HFF-Myc (cell line): Measurements from ENCODE around the gene CCNY.

ENCODE experiments used
- DNase-seq: peaks from one replicate; pipeline ENCODE4 v3.0.0-alpha.2; 2011; ENCODE audit warnings: low read depth; ENCODE audit errors: extremely low read depth
- H3K4me3 ChIP-seq: replicated peaks from 2 replicates; pipeline ENCODE4 v1.5.1; 2011; ENCODE audit warnings: low read depth, mild to moderate bottlenecking, control low read depth, low read length
- TF ChIP-seq, protein P1 (sequence below): IDR thresholded peaks from 2 replicates; pipeline ENCODE4 v1.5.1; 2012; ENCODE audit warnings: mild to moderate bottlenecking, low read depth, low read length, control low read depth; ENCODE audit errors: missing control alignments

The CCNY gene

DNA sequence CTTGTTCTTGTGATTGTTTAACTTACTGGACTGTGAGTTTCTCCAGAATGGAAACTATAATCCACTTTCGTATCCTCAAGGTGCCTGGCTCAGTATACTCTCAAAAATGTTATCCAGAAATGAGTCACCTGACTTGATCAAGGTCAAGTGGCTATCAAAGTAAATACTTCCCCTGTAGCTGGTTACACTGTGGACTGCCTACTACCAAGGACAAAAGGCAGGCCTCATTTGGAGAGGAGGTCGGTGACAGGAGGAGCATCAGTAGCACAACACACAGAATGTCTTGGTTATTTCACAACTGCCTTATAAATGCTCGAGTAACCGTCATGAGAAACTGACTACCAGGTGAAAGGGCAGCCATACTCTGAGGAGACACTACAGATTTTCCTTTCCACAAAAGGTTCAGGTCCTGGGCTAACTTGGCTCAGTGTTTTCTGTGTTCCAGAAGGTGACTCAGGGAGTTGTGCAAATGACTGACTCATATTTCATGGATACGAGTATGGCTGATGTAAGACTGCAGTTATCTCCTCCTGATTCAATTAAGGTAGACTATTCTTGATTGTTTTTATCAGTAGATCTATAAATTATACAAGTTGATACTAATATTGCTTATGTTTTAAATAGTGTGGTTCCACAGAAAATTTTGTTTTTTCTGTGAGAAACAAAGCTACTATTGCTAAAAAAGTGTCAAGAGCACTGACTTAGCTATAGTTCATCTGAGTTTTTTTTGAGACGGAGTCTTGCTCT is 4.2 kb upstream of the CCNY start:
- no peak overlapping the region for H3K4me3 ChIP-seq
- TF ChIP-seq, protein P1, sequence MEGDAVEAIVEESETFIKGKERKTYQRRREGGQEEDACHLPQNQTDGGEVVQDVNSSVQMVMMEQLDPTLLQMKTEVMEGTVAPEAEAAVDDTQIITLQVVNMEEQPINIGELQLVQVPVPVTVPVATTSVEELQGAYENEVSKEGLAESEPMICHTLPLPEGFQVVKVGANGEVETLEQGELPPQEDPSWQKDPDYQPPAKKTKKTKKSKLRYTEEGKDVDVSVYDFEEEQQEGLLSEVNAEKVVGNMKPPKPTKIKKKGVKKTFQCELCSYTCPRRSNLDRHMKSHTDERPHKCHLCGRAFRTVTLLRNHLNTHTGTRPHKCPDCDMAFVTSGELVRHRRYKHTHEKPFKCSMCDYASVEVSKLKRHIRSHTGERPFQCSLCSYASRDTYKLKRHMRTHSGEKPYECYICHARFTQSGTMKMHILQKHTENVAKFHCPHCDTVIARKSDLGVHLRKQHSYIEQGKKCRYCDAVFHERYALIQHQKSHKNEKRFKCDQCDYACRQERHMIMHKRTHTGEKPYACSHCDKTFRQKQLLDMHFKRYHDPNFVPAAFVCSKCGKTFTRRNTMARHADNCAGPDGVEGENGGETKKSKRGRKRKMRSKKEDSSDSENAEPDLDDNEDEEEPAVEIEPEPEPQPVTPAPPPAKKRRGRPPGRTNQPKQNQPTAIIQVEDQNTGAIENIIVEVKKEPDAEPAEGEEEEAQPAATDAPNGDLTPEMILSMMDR = no peak
- peak; percentile 38 for DNase-seq

DNA sequence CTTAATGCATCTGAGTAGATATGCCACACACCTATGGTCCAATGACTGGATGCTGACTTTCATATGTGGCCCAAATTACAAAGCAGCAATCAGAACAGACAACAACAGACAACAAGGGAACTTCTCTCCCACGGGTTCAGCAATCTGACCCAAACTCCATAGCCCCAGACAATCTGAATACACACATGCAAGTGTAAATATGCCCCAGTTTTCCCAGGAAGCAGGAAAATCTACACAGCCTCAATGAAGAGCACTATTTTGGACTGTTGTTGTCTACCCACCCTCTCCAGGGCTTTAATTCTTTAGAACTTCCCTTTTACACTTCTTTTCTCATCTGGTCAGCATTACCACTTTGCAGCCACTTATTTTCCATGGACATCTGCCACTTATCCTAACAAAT is 2.0 kb upstream of the CCNY start:
- TF ChIP-seq, protein P1 = no peak
- no peak overlapping the region for H3K4me3 ChIP-seq
- DNase-seq = no peak

DNA sequence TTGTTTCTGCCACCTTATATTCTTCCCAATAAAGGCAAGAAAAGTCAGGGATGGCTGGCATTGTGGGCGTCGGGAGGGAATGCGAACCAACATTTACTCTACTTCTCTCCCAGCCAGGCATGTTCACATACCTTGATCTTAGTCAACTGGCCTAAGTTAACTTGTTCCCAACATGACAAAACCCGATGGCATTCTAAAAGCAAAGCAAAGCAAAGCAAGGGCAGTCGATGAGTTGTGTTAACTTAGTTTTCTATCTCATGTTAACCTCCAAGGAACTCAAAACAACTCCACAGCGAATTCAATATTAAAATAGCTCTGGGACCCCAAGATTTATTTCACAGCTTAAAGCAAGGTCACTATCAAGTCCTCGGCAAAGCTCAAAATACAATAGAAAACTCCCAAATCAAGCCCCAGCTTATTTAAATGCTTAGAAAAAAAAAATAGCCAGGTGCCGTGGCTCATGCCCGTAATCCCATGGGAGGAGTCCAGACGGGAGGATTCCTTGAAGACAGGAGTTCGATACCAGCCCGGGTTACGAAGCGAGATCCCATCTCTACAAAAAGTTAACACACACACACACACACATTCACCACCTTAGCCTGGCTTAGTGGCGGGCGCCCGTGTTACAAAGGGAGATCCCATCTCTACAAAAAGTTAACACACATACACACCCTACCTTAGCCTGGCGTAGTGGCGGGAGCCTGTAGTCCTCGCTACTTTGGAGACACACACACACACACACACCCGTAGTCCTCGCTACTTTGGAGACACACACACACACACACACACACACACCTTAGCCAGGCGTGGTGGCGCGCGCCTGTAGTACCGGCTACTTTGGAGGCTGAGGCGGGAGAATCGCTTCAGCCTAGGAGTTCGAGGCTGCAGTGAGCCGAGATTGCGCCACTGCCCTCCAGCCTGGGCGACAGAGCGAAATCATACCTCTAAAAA is 901 bp upstream of the CCNY start:
- DNase-seq = no peak
- H3K4me3 ChIP-seq = peak overlapping the region; percentile 81
- TF ChIP-seq, protein P1 = no peak

DNA sequence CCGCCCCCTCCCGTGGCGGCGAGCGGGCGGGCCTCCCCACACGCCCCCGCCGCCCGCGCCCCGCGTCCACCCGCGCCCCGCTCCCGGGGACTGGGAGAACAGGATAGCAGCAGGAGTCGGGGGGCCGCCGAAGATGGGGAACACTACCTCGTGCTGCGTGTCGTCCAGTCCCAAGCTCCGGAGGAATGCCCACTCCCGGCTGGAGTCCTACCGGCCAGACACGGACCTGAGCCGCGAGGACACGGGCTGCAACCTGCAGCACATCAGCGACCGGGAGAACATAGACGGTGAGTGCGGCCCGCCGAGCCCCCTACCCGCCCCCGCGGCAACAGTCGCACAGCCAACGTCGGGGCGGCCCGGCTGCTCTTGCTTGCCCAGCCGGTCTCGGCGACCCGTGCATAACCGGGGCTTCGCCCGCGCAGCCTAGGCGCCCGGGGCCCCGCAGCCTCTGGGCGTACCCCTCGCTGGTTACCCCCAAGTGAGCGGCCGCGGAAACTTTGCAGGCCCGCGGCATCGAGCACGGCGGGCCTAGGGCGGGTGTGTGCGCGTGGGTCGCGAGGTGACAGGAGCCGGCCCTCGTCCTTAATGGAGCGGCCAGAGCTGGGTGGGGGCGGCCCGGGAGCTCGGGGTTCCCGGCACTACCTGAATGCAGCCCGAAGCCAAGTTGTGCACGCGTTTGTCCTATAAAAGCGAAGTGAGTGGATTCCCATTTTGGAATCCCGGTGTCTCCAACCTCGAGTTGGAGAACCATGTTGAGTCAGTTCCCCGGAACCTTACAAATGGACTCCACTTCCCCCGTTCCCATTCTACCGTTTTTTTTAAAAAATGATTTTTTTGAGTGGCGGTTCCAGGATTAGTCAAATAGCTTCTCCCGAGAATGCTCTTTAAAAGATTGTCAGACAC is 863 bp downstream of the CCNY start:
- no peak for DNase-seq
- TF ChIP-seq, protein P1 = no peak
- H3K4me3 ChIP-seq = peak overlapping the region; percentile 80

DNA sequence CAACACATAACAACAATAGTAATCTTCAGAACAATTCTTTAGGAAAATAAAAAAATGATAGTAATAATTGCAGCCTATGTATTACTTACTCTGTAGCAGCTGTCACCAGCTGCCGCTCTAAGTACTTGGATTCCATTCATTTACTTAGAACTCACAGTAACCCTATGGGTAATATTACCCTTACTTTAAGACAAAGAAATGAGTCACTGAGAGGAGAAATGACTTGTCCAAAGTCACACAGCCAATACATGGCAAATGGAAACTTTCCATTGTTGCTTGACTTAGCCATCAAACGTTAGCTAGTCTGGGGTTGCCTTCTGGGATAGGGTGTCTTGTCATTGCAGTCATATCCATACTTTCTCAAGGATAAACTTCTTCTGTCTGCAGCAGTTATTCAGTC is 3.6 kb downstream of the CCNY start:
- DNase-seq = no peak
- TF ChIP-seq, protein P1 = no peak

DNA sequence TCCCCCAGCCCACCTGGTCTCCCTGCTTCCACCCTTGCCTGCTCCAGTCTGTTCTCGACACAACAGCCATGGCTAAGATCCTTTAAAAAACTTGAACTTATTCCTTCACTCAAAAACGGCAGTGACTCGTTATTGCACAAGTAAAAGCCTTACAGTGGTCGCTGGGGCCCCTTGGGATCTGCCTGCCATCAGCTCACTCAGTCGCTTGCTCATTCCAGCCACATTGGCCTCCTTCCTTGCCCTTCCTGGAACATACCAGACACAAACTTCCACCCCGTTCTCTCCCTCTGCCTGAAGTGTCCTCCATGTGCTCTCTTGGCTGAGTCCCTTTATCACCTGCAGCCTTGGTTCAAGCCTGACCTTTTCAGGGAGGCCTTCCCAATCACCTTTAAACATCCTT is 4.7 kb downstream of the CCNY start:
- TF ChIP-seq, protein P1 = no peak
- DNase-seq = no peak
- no peak overlapping the region for H3K4me3 ChIP-seq

More for the DNA sequence above, 3.6 kb downstream of the CCNY start:
- no peak overlapping the region for H3K4me3 ChIP-seq
